Activated CD4-positive, alpha-beta T cell treated with anti-CD3 and anti-CD28 coated beads, Interleukin-2, amount 10 ng/mL, durations not matched to agents 7 days and 5 days (primary cell): ENCODE measurements around the gene AUTS2. TPM values are rescaled to one million over a fixed set of nuclear protein-coding genes. Genes with fewer than 3 reads are reported as not detected.

ENCODE experiments used
- CTCF ChIA-PET: fragments of 350-600 bp; sonication (Branson Sonifier 250); formaldehyde crosslinking; loops from one replicate; lab custom pipeline; 2021; ENCODE audit warnings: antibody characterized with exemption; lab: Charles Lee
- POLR2A ChIA-PET: fragments of 350-600 bp; sonication (Branson Sonifier 250); formaldehyde crosslinking; loops from one replicate; lab custom pipeline; 2021; ENCODE audit warnings: antibody characterized with exemption; lab: Charles Lee
- DNase-seq: peaks from one replicate; pipeline ENCODE4 v3.0.0-alpha.2; 2020
- H3K27ac Mint-ChIP-seq: one replicate; pipeline ENCODE4 v1.8.0; 2021; ENCODE audit warnings: mild to moderate bottlenecking, moderate library complexity, mixed read lengths
- H3K27me3 Mint-ChIP-seq: one replicate; pipeline ENCODE4 v1.8.0; 2021; ENCODE audit warnings: mixed read lengths
- H3K36me3 Mint-ChIP-seq: one replicate; pipeline ENCODE4 v1.8.0; 2021; ENCODE audit warnings: low read depth, mixed read lengths
- H3K4me1 Mint-ChIP-seq: one replicate; pipeline ENCODE4 v1.8.0; 2021; ENCODE audit warnings: mixed read lengths
- H3K4me3 Mint-ChIP-seq: one replicate; pipeline ENCODE4 v1.8.0; 2021; ENCODE audit warnings: mild to moderate bottlenecking, moderate library complexity, mixed read lengths
- H3K9me3 Mint-ChIP-seq: one replicate; pipeline ENCODE4 v1.8.0; 2021; ENCODE audit warnings: mixed read lengths
- total RNA-seq, 2 experiments: library from RNA; stranded (reverse); gene quantifications; one replicate each; pipeline ENCODE4 v1.2.3, GENCODE V29; 2021

Gene AUTS2
- total RNA-seq, 2 experiments from 2014 or later = 13.9 to 18.9 TPM

DNA sequence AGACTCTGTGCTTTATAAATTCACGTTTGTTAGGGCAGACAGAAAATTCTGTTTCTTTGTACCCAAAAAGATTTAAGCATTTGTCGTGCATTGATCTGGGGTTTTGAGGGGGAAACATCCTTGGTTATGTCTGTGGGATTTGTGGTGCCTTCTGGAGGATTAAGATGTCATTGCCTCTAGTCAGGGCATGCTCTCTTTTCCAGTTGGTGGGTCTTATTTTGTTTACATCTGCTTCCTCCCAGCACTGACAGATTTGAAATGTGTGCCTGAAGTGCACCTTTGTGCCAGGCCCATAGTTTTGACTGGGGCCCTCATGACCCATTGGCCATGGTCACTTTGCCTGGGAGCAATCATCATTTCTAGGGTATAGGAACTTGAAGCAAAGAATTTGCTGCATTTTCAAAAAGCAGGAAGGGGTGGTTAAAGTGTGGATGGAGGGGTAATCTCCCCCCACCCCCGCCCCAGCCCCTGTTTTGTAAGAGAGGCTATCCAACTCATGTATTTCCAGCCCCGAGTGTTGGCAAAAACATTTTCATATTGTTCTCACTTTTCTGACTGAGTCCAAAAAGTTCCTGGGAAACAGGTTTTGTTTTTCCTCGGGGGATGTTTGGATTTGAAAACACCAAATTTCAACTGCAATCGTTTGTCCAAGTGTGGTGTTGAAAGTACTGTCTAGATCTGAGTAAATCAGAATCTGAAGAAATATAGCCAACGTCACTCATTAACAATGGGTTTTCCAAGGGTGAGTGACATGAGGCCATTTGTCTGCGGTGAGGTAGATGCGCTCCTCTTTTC, 1145.5 kb downstream of the AUTS2 start:
- H3K36me3 Mint-ChIP-seq = no peaks in the 10 kb centered on the region
- no peak overlapping the region for H3K27ac Mint-ChIP-seq
- no peak for DNase-seq
- ChIA-PET CTCF (no interaction called here), POLR2A (no interaction called here)
- H3K4me3 Mint-ChIP-seq = no peak overlapping the region
- no peaks in the 10 kb centered on the region for H3K27me3 Mint-ChIP-seq
- H3K4me1 Mint-ChIP-seq = no peaks in the 10 kb centered on the region
- H3K9me3 Mint-ChIP-seq = no peaks in the 10 kb centered on the region

DNA sequence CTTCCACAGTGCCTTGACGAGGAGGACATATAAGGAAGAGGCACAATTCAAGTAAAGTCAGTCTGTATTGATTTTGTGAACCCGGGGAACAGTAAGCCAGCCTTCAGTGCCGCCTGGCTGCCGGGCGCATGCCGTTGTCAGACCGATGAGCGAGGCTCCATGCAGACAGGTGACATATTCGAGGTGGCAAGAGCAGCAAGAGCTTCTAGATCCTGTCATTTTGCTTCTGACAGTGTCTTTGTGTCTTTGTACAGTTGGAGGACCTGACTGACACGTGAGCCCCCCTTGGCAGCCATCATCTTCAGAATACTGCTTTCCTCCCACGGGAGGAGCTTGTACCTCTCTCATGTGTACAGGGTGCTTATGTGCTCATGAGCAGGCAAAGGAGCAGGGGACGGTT, 1146.2 kb downstream of the AUTS2 start:
- Mint-ChIP-seq H3K9me3 (no peaks in the 10 kb centered on the region), H3K27me3 (no peaks in the 10 kb centered on the region), H3K27ac (no peak overlapping the region), H3K36me3 (no peaks in the 10 kb centered on the region), H3K4me1 (no peaks in the 10 kb centered on the region), H3K4me3 (no peak overlapping the region)
- ChIA-PET POLR2A (no interaction called here), CTCF (no interaction called here)
- no peak for DNase-seq

DNA sequence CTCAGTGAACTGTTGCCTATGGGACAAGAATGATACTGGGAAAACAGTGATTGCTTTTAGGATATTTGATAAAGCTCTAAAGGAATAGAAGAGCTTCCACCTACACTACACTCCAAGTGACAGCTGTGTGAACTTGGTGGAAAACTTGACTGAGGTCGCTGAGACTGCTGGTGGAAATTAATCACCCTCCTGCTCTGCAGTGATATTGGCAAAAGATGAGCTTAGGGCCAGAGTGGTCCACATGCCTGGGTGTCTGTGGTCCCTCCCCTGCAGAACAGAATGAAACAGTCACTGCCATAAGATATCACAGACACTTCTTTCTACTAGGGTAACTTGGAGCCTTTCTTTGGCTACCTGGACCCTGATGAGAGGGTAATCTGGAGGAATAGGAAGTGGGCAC, 1151.6 kb downstream of the AUTS2 start:
- Mint-ChIP-seq H3K4me3 (no peak overlapping the region), H3K36me3 (no peaks in the 10 kb centered on the region), H3K9me3 (peaks cover 2% of the 10 kb centered on the region), H3K27ac (no peak overlapping the region), H3K27me3 (no peaks in the 10 kb centered on the region), H3K4me1 (no peaks in the 10 kb centered on the region)
- DNase-seq = no peak
- POLR2A ChIA-PET = no interaction called here
- CTCF ChIA-PET = interaction anchor here (0.6 kb wide), 1 partner anchor 32 kb away, joined by 3 read pairs; no protein-coding TSS in a partner anchor

DNA sequence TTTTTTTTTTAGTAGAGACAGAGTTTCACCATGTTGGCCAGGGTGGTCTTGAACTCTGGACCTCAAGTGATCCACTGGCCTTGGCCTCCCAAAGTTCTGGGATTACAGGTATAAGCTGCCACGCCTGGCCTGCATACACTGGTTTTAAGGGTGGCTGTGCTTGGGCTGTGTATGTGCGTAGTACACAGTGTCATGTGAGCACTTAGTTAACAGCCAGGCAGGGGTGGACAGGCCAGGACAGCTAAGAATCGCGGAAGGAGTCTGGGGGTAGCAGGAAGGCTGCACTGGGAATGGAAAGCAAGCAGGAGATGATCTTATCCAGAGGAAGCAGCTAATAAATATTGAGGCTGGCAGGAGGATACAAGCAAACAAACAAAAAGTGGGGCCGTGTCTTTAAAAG, 1153.6 kb downstream of the AUTS2 start:
- Mint-ChIP-seq H3K9me3 (peaks cover 2% of the 10 kb centered on the region), H3K4me1 (no peaks in the 10 kb centered on the region), H3K27me3 (no peaks in the 10 kb centered on the region), H3K36me3 (no peaks in the 10 kb centered on the region), H3K27ac (no peak overlapping the region), H3K4me3 (no peak overlapping the region)
- ChIA-PET POLR2A (no interaction called here), CTCF (interaction anchor here (1.0 to 1.1 kb wide), 2 partner anchors 22 to 726 kb away, joined by 3 read pairs; no protein-coding TSS in a partner anchor)
- DNase-seq = no peak

DNA sequence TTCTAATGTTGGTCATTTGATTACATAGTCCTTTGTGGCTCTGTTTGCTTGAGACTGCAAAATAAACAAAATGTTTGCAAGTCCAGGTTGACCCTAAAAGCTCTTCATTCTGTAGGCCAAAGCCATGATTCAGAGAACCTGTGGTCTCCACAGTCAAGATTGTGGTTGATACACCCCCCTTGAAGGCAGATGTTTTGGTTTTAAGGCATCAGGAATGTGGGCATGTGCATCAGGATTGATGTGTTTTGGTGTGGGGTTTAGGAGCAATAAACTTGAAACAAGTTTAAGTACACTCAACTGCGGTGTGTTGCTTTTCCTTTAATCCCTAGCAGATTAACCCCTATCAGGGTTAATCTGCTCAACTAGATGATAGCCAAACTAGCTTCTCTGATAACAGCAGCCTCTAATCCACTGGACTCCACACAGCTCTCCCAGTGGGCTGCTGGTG, 1154.5 kb downstream of the AUTS2 start:
- peaks cover 2% of the 10 kb centered on the region for H3K9me3 Mint-ChIP-seq
- ChIA-PET POLR2A (no interaction called here), CTCF (interaction anchor here (0.9 to 1.1 kb wide), 2 partner anchors 14 to 23 kb away, joined by 3 read pairs; no protein-coding TSS in a partner anchor)
- no peak overlapping the region for H3K4me3 Mint-ChIP-seq
- H3K4me1 Mint-ChIP-seq = no peaks in the 10 kb centered on the region
- no peaks in the 10 kb centered on the region for H3K27me3 Mint-ChIP-seq
- DNase-seq = no peak
- no peak overlapping the region for H3K27ac Mint-ChIP-seq
- H3K36me3 Mint-ChIP-seq = no peaks in the 10 kb centered on the region

DNA sequence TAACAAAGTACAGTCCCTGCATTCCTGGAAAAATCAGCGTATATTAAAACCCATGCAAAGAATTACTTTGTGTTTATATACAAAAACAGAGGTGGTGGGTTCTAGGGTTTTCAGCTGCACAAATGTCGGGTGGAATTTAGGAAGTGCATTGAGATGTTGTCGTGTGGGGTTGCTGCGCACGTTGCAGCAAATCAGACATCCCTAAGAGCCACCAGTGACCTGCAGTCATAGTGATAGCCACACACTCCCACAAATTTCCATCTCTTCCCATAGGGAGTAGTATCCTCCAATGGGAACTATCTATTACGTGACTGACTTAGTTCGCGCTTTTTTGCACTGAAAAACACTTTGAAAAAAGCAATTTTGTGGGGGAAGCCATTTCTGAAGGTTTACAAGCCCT, 1158.5 kb downstream of the AUTS2 start:
- no peak for DNase-seq
- no peak overlapping the region for H3K4me3 Mint-ChIP-seq
- no peaks in the 10 kb centered on the region for H3K4me1 Mint-ChIP-seq
- ChIA-PET CTCF (no interaction called here), POLR2A (no interaction called here)
- peaks cover 2% of the 10 kb centered on the region for H3K9me3 Mint-ChIP-seq
- H3K27ac Mint-ChIP-seq = no peak overlapping the region
- no peaks in the 10 kb centered on the region for H3K27me3 Mint-ChIP-seq
- no peaks in the 10 kb centered on the region for H3K36me3 Mint-ChIP-seq

DNA sequence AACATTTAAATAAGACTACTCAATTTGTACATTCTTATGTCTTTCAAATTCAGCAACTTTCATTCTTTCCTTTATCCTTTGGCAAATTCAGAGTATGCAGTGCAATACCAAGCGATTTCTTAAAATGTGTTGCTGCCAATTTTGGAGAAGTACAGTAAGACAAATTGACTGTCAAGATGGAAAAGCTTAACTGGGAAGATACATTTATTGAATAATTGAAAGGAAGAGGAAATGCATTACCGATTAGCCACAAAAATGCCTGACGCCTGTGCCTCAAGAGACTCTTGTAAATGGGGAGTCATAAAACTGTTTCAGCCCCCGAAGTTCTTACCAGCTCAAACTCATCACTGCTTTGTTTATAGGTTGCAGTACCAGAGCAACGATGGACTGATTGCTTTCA, 1160.4 kb downstream of the AUTS2 start:
- Mint-ChIP-seq H3K4me1 (peaks cover 2% of the 10 kb centered on the region), H3K9me3 (no peaks in the 10 kb centered on the region), H3K36me3 (no peaks in the 10 kb centered on the region), H3K27me3 (no peaks in the 10 kb centered on the region), H3K4me3 (no peak overlapping the region), H3K27ac (no peak overlapping the region)
- ChIA-PET CTCF (no interaction called here), POLR2A (no interaction called here)
- no peak for DNase-seq

DNA sequence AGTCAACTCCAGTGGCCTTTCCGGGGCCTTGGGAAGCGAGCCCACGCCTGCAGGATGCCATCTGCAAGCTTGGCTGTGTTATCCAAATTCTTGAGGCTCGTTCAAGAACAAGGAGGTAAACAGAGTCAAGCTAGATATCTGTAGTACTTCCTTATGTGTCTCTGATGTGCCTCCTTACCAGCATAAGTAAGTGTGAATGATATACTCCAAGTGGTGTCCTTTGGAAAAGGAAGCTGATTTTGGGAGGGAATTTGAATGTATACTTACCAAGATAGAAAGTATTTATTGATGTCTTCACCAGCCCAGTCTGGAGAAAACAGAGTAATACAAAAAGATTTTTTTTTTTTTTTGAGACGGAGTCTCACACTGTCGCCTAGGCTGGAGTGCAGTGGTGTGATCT, 1161.4 kb downstream of the AUTS2 start:
- CTCF ChIA-PET = interaction anchor here (0.7 kb wide), 1 partner anchor 19 kb away, joined by 3 read pairs; no protein-coding TSS in a partner anchor
- Mint-ChIP-seq H3K9me3 (no peaks in the 10 kb centered on the region), H3K27me3 (no peaks in the 10 kb centered on the region), H3K36me3 (no peaks in the 10 kb centered on the region), H3K4me3 (no peak overlapping the region), H3K27ac (no peak overlapping the region), H3K4me1 (peaks cover 6% of the 10 kb centered on the region)
- POLR2A ChIA-PET = no interaction called here
- no peak for DNase-seq

DNA sequence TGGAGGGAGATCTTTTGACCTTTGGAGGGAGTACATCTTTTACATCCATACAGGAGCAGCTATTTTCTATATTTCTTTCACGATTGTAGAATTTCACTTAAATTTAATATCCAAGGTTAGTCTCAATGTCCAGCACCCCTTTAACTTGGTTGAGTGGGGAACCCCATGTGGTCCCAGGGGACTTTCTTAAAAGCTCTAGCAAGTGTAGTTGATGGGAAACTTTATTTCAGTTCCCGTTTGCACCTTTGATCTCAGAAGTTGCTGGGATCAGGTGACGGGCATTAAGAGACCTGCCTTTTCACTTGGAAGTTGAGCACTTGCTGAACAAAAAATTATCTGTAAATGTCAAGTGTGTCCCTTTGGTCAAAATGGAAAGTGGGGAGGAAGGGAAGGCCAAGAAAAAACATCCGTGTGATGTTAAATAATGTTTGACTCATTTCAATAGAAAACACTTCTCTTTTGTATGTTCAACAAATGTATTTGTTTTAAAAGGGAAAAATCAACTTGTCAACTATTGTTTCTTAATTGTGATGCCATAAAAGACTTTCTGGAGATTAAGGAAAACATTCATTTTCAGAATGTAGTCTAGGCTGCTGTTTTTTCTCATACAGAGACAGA, 1163.5 kb downstream of the AUTS2 start:
- Mint-ChIP-seq H3K9me3 (no peaks in the 10 kb centered on the region), H3K36me3 (no peaks in the 10 kb centered on the region), H3K27ac (no peak overlapping the region), H3K4me1 (peaks cover 8% of the 10 kb centered on the region), H3K4me3 (no peak overlapping the region), H3K27me3 (no peaks in the 10 kb centered on the region)
- DNase-seq = no peak
- ChIA-PET POLR2A (no interaction called here), CTCF (interaction anchor here (0.6 kb wide), 1 partner anchor 813 kb away, joined by 3 read pairs; no protein-coding TSS in a partner anchor)

DNA sequence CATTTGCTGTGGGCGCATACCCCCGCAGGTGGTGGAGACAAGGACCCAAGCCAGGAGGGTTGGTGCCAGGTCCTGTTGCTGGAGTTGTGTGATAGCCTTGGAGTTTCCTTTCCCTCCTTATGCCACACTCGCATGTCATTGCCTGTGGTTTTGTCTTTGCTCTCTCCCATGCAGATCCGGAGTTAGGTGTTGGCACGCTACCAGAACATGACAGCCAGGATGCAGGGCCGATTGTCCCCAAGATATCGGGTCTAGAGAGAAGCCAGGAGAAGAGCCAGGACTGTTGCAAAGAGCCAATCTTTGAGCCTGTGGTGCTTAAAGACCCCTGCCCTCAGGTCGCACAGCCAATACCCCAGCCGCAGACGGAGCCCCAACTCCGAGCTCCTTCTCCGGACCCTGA, 1164.4 kb downstream of the AUTS2 start:
- no peak for DNase-seq
- POLR2A ChIA-PET = no interaction called here
- no peaks in the 10 kb centered on the region for H3K9me3 Mint-ChIP-seq

DNA sequence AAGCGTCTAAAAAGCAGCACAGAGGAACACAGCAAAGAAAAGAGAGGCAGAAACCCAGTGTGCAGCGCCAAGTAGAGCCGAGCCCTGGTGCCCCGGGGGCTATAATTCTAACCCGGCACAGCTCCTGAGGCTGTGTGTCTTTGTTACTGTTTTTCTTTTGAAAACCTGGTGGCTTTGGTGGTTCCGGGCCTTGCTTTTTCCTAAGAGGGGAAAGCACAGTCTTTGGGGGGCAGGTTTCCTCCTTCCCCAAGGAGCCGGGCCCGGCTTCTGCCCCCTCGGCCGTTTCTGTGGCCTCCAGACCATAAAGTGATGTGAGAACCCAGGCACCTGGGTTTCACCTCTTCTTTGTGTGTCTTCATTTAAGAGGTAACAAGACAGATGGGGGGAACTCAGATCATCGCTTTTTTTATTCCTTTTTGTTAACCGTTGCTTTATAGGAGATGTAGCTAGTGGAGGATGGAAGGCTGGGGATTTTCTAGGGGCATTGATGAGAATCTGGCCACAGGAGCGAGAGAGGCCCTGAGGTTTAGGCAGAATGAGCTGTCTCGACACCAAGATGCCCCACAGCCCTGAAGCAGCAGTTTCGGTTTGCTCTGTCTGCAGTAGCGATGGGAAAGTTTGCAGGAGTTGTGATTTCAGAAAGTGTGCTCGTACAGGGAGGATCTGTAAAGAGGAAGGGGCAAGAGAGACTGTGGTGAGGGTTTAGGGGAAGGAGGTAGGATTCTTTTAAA, 1165.9 kb downstream of the AUTS2 start:
- ChIA-PET POLR2A (no interaction called here), CTCF (interaction anchor here (1.1 kb wide), 1 partner anchor 23 kb away, joined by 3 read pairs; no protein-coding TSS in a partner anchor)
- H3K27ac Mint-ChIP-seq = peak overlapping the region; percentile 82
- H3K9me3 Mint-ChIP-seq = no peaks in the 10 kb centered on the region
- no peaks in the 10 kb centered on the region for H3K36me3 Mint-ChIP-seq
- peak overlapping the region; percentile 54 for H3K4me3 Mint-ChIP-seq
- DNase-seq = peak; percentile 17
- H3K27me3 Mint-ChIP-seq = no peaks in the 10 kb centered on the region
- H3K4me1 Mint-ChIP-seq = peaks cover 8% of the 10 kb centered on the region

More for the DNA sequence above, 1164.4 kb downstream of the AUTS2 start:
- Mint-ChIP-seq H3K4me1 (peaks cover 8% of the 10 kb centered on the region), H3K27me3 (no peaks in the 10 kb centered on the region), H3K36me3 (no peaks in the 10 kb centered on the region), H3K27ac (no peak overlapping the region), H3K4me3 (no peak overlapping the region)
- CTCF ChIA-PET = interaction anchor here (0.6 kb wide), 1 partner anchor 812 kb away, joined by 3 read pairs; no protein-coding TSS in a partner anchor

DNA sequence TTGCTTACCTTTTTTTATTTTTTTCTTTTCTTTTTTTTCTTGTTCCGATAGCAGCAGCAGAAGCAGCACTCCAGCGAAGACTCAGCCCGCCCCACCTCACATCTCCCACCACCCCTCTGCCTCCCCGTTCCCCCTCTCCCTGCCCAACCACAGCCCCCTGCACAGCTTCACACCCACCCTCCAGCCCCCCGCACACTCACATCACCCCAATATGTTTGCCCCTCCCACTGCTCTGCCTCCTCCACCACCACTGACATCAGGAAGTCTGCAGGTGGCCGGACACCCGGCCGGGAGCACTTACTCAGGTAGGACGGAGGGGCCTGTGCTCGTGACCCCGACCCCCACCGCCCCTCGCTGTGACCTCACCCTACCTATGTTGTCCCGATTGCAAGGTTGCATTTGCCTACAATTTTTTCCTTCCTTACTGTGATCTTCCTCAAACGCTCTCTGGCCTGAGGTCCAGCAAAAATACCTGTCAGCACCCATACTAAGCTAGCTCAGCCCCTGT, 1166.5 kb downstream of the AUTS2 start:
- H3K27me3 Mint-ChIP-seq = no peaks in the 10 kb centered on the region
- H3K4me3 Mint-ChIP-seq = peak overlapping the region; percentile 54
- ChIA-PET POLR2A (no interaction called here), CTCF (interaction anchor here (1.1 kb wide), 1 partner anchor 22 kb away, joined by 3 read pairs; no protein-coding TSS in a partner anchor)
- no peak for DNase-seq
- H3K4me1 Mint-ChIP-seq = peaks cover 8% of the 10 kb centered on the region
- peak overlapping the region; percentile 82 for H3K27ac Mint-ChIP-seq
- no peaks in the 10 kb centered on the region for H3K36me3 Mint-ChIP-seq
- H3K9me3 Mint-ChIP-seq = no peaks in the 10 kb centered on the region
